HG03571 (cell line): ENCODE data around the gene C16orf87.
A peak's percentile ranks its signal among the peaks of the same experiment; 100 is the strongest.

Experiments used
- ATAC-seq: cut with Tn5 transposase; IDR thresholded peaks from one replicate; pipeline ENCODE4 v1.9.1; 2021; ENCODE audit not compliant: unreplicated experiment

Gene C16orf87

GRCh38 chr16:46759309-46759708 lies 71.7 kb downstream of the C16orf87 start:
- ATAC-seq: no peak

DNA sequence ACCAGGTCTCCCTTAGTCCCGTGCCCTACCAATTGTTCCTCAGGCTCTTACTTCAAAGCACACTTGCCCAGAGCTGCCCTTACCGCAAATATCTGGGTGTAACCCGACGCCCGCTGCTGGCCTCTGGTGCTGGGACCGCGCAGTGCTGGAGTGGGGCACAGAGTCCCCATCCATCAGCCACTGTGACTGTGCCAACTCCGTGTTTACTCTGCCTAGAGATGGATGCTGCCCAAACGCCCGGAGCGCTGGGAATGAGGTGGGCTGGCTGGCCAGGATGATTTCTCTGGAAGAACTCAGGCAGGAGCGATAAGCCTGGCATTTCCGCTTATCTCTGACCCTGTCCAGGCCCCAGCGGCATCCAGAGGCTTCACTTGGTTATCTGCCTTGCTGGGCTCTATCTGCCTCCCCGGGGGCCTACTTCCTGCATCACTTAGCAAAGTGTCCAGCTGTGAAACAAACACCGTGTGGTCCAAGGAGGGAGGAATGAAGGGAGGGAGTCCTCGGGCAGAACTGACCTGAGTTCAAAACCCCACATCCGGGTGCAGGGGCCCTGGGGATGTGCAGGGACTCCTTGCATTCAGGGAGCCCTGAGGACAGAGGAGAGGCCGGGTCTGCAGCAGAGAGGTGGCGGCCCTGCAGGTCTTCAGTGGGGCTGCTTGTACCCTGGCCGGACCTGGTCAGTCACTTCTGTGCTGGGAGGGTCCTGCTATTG lies 73.5 kb downstream of the C16orf87 start:
- no peak for ATAC-seq

DNA sequence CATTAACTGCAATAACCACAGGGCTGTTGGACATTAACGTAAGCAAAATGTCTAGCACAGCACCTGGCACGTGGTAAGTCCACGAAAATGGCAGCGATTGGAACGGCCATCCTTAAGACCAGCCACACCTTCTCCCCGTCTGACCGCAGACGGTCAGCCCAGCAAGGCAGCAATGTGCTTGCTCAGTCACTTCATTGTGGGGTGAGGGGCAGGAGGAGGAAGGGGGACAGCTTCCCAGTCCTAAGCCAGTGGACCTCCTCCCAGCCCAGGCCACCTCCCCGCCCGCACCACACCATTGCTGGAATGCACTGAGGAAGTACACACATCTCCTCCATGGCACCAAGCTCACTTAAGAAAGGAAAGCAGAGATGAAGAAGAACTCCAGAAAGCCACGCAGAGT lies 74.2 kb downstream of the C16orf87 start:
- no peak for ATAC-seq

GRCh38 chr16:46753015-46753414 lies 78.0 kb downstream of the C16orf87 start:
- ATAC-seq: no peak

DNA sequence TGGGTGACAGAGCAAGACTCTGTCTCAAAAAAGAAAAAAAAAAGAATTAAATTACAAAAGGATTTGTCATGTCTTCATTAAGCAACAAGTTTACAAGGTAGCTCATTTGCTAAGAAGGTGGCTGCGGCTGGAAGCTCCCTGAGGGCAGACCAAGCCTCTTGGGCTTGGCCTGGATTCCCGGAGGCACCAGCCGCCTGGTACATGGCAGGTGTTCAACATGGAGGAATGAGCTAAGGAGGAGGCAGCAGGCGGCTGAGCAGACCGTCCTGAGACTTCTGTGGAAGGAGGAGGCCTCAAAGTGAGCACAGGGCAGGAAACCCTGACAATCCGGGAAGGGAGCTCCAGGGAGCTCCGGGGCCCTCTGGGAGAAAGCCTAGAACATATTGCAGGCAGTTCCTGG lies 79.6 kb downstream of the C16orf87 start:
- ATAC-seq: no peak

GRCh38 chr16:46748775-46749705 lies 81.9 kb downstream of the C16orf87 start:
- peak; percentile 50 for ATAC-seq

DNA sequence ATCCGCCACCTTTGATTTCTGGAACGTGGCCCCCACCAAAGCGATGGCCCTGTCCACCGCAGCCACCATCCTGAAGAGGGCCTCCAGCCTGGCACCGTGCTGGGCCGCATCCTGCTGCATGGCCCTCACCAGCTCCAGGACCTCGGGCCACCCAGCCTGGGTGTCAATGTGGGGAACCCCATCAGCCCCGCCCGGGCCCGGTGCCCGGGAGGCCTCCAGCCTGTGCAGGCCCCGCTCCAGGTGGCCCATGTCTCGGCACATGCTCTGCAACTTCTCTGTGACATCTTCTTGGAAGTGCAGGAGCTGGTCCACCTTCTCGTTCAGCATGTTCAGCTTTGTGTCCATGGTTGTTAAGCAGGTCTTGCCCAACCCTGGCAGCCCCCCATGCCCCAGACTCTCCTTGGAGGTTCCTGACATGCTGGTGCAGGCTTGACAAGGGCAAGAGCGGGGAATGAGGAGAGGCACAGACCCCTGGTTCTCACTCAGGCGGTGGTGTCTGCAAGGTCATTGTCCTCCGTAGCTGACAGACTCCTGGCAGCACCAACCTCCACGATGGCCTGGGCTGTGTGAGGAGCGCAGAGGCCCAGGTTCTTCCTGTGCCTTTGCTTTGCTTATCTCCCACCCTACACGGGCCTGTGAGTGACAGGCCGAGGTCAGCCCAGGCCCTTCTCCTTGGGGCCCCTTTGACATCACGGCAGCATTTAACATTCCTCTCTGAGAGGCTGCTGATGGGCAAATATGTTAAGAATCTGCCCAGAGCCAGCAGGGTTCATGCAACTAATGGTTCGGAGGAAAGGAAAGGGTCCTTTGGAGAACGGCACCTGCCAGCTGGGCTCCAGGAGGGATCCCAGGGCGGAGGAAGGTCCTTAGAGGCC lies 83.0 kb downstream of the C16orf87 start, which contains the start of gene MYLK3:
MYLK3 (minus strand) TSS at position 568 of the 875 bp plus-strand sequence; CDS start at position 417, 151 bp downstream.
- ATAC-seq: no peak

DNA sequence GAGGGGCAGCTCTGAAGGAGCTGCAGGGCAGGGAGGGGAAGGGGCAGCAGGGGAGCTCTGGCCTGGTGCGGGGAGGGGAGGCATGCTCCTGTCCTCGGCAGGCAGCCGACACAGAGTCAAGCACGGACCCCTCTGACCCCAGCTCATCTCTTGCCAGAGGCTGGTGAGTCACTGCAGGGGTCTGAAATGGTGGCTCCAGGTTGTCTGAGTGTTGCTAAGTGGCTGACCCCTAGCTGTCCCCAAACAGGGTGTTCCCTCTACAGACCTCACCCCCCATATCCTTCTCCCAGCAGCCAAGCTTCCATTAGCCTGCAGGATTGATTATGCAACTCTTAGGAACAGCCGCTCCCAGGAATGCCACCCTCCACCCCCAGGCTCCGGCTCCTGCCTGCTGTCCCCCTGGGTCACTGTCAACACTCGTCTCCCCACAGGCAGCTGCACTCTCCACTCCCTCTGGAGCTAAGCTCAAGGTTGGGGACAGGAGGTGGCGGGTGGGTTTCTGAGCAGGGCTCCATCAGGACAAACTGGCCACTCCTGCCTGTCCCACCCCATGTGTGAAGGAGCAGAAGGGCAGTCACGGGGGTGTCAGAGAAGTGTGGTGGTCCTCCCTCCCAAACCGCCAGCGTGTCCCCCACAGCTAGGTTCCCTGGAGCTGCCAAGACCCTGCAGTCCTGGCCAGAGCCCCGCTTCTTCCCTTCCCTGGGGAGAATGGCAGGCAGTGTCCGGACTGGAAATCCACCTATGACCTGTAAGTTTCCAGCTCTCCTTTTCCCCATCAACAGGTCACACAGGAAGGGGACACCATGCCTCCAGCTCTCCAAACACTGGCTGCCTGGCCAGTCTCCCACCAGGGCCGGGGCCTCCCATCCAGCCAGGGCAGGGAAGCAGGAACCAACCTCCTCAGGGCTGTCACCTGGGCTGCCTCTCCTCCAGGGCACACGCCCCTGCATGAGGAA lies 83.9 kb downstream of the C16orf87 start:
- no peak for ATAC-seq
